ENCODE results near the gene CPD.

The CPD gene

GRCh38 chr17:30476726-30477082 lies 98.0 kb downstream of the CPD start:
- peak overlapping the region; percentile 48 for H3K4me3 ChIP-seq (ENCODE audit: low read depth, low read length)
- ChIA-PET CTCF (interaction anchor here (0.6 to 4.4 kb wide), 36 partner anchors 9 to 348 kb away, joined by 3 to 44 read pairs (median 5); partner anchors contain the start of gene CRLF3), POLR2A (interaction anchor here (0.7 to 1.4 kb wide), 3 partner anchors 10 to 124 kb away, joined by 3 to 7 read pairs (median 5); no protein-coding TSS in a partner anchor)
- TF ChIP-seq CTCF (IDR thresholded peaks at IDR 0.05; ENCODE audit: insufficient read depth, low read length, missing control alignments), result no peak
- DNase-seq (ENCODE audit: low read depth, low spot score), result no peak

- H3K4me3 ChIP-seq (ENCODE audit: low read depth, low read length), result peak within 1 kb of the TSS; percentile 71
- ChIA-PET CTCF (interaction anchor here (0.6 to 4.4 kb wide), 39 partner anchors 9 to 348 kb away, joined by 3 to 44 read pairs (median 5); partner anchors contain the start of gene CRLF3), POLR2A (interaction anchor here (0.7 to 1.4 kb wide), 3 partner anchors 10 to 123 kb away, joined by 3 to 7 read pairs (median 5); no protein-coding TSS in a partner anchor)
- DNase-seq (ENCODE audit: low read depth, low spot score), result peak; percentile 74
- peak; percentile 82 for TF ChIP-seq CTCF (IDR thresholded peaks at IDR 0.05; ENCODE audit: insufficient read depth, low read length, missing control alignments)
Measured at GRCh38 chr17:30477083-30477773, 98.5 kb downstream of the CPD start, which contains the start of gene GOSR1. Gene GOSR1, plus strand, starts transcription at chr17:30477408. Its CDS starts 26 bp downstream, at chr17:30477434.

- peak overlapping the region; percentile 71 for H3K4me3 ChIP-seq (ENCODE audit: low read depth, low read length)
- DNase-seq (ENCODE audit: low read depth, low spot score), result no peak
- no peak for TF ChIP-seq CTCF (IDR thresholded peaks at IDR 0.05; ENCODE audit: insufficient read depth, low read length, missing control alignments)
- CTCF ChIA-PET, result interaction anchor here (0.8 to 4.4 kb wide), 16 partner anchors 10 to 241 kb away, joined by 3 to 44 read pairs (median 8); no protein-coding TSS in a partner anchor
- POLR2A ChIA-PET, result no interaction called here
Measured at GRCh38 chr17:30477774-30478115, 99.0 kb downstream of the CPD start.

- POLR2A ChIA-PET, result interaction anchor here (0.5 kb wide), 1 partner anchor 57 kb away, joined by 3 read pairs; no protein-coding TSS in a partner anchor
- no peak for DNase-seq (ENCODE audit: low read depth, low spot score)
- no peak overlapping the region for H3K4me3 ChIP-seq (ENCODE audit: low read depth, low read length)
- no peak for TF ChIP-seq CTCF (IDR thresholded peaks at IDR 0.05; ENCODE audit: insufficient read depth, low read length, missing control alignments)
- CTCF ChIA-PET, result interaction anchor here (0.7 to 1.2 kb wide), 2 partner anchors 108 to 332 kb away, joined by 3 read pairs; no protein-coding TSS in a partner anchor
Measured at GRCh38 chr17:30482555-30482954, 103.8 kb downstream of the CPD start.

- no peak for DNase-seq (ENCODE audit: low read depth, low spot score)
- TF ChIP-seq CTCF (IDR thresholded peaks at IDR 0.05; ENCODE audit: insufficient read depth, low read length, missing control alignments), result no peak
- CTCF ChIA-PET, result interaction anchor here (1.2 kb wide), 1 partner anchor 108 kb away, joined by 3 read pairs; no protein-coding TSS in a partner anchor
- POLR2A ChIA-PET, result no interaction called here
- H3K4me3 ChIP-seq (ENCODE audit: low read depth, low read length), result no peak overlapping the region
Measured at GRCh38 chr17:30483159-30483558, 104.4 kb downstream of the CPD start.

GRCh38 chr17:30493780-30494179 lies 115.1 kb downstream of the CPD start:
- H3K4me3 ChIP-seq (ENCODE audit: low read depth, low read length), result no peak overlapping the region
- DNase-seq (ENCODE audit: low read depth, low spot score), result no peak
- CTCF ChIA-PET, result interaction anchor here (1.7 to 3.6 kb wide), 2 partner anchors 16 to 222 kb away, joined by 6 to 30 read pairs; partner anchors contain the start of gene GOSR1
- POLR2A ChIA-PET, result no interaction called here
- no peak for TF ChIP-seq CTCF (IDR thresholded peaks at IDR 0.05; ENCODE audit: insufficient read depth, low read length, missing control alignments)

Measured in AG04449 (cell line).